Activated naive CD4-positive, alpha-beta T cell treated with anti-CD3 and anti-CD28 coated beads for 36 hours (primary cell): Measurements from ENCODE around the gene ASIC1. TPM values are rescaled to one million over a fixed set of nuclear protein-coding genes. Genes with fewer than 3 reads are reported as not detected.
"Not testable (repeated sequence)": the region's sequence is repeated elsewhere in the genome, so short reads cannot be mapped to it uniquely, and the experiment has no call there.

Source experiments
- CTCF ChIA-PET: fragments of 350-600 bp; sonication (Branson Sonifier 250); formaldehyde crosslinking; loops from one replicate; lab custom pipeline; 2021; ENCODE audit warnings: antibody characterized with exemption; lab: Charles Lee
- DNase-seq: peaks from one replicate; pipeline ENCODE4 v3.0.0-alpha.2; 2020
- H3K27ac Mint-ChIP-seq: one replicate; pipeline ENCODE4 v1.8.0; 2021; ENCODE audit warnings: mild to moderate bottlenecking, mixed read lengths
- H3K27me3 Mint-ChIP-seq: one replicate; pipeline ENCODE4 v1.8.0; 2021; ENCODE audit warnings: low read depth, mixed read lengths
- H3K36me3 Mint-ChIP-seq: one replicate; pipeline ENCODE4 v1.8.0; 2021; ENCODE audit warnings: low read depth, mixed read lengths
- H3K4me1 Mint-ChIP-seq: one replicate; pipeline ENCODE4 v1.8.0; 2021; ENCODE audit warnings: low read depth, mixed read lengths
- H3K4me3 Mint-ChIP-seq: one replicate; pipeline ENCODE4 v1.8.0; 2021; ENCODE audit warnings: mild to moderate bottlenecking, moderate library complexity, mixed read lengths
- H3K9me3 Mint-ChIP-seq: one replicate; pipeline ENCODE4 v1.8.0; 2021; ENCODE audit warnings: mixed read lengths
- intact Hi-C: fragments of 100-400 bp; cut with micrococcal nuclease; formaldehyde crosslinking; loops from one replicate; pipeline ENCODE4 v1.15.1; 2023
- total RNA-seq, 2 experiments: library from RNA; stranded (reverse); gene quantifications; one replicate each; pipeline ENCODE4 v1.2.3, GENCODE V29; 2021

The ASIC1 gene
- total RNA-seq, 2 experiments from 2014 or later, result 3.2 to 3.7 TPM

DNA sequence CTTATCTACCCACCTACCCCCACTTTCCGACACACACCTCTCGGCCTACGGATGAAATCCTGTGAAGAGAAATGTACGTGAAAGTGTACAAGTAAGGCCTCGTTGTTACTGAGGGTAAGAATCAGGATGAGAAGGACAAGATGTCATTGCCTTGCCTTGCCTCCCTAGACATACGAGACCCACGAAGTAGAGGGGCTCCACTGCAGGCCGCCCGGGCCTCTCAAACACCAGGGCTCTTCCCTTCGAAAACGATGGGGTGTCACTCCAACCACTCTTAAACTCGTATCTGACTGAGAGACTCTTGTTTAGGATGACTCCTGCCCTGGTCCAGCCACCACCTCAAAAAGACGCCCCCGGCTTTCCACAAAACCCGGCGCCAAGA, 32.6 kb upstream of the ASIC1 start:
- Mint-ChIP-seq H3K36me3 (peaks cover 18% of the 10 kb centered on the region), H3K27me3 (no peaks in the 10 kb centered on the region), H3K27ac (peak overlapping the region; percentile 94), H3K4me1 (peaks cover 12% of the 10 kb centered on the region), H3K9me3 (no peaks in the 10 kb centered on the region), H3K4me3 (peak overlapping the region; percentile 92)
- CTCF ChIA-PET, result interaction anchor here (0.7 to 3.4 kb wide), 8 partner anchors 11 to 592 kb away, joined by 3 to 19 read pairs (median 8); partner anchors contain the start of gene COX14
- DNase-seq, result no peak
- intact Hi-C loops, result loop anchor here (1.0 to 5.0 kb wide), 5 partner anchors 32 to 457 kb away; partner anchors contain the start of genes BCDIN3D, CERS5 and MCRS1

DNA sequence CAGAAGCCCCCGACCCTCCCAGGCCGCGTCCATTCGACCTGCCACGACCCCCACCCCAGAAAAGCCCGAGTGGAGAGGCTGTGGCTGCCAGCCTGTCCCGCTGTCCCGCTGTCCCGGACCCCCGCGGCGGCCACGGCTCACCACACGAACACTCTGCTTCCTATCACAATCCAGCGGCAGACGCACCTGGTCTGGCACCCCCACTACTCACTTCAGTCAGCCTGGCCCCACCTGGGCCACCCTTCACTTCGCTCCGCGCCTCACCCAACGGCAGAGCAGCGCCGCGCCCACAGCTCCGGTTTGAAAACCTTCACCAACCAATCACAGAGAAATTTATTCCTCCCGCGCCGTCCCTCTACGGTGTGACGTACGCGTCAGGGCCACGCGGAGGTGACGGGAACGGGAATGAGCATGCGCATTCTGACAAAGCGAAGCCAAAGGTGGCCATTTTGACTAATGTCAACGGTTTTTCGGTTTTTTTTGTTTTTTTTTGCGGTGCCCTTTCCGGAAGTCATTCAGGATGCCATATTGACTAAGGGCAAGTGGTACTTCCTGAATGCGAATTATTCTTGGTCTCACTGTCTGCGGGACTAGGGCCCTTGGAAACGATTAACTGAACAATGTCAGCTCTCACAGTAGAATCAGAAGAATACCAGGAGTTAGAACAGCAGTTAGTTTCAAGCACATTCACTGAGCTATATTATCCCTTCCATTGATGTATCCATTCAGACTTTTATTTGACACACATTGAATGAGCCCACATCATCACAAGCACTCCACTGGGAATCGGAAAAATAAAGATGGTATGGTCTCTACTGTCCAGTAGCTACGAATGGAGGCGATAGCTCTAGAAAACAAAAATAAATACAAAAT, 32.0 kb upstream of the ASIC1 start, which contains the start of gene RACGAP1:
TSS of gene RACGAP1 (minus strand) at position 308 of the 873 bp plus-strand sequence. CDS start 8,779 bp downstream, outside the sequence.
- Mint-ChIP-seq H3K4me1 (peaks cover 12% of the 10 kb centered on the region), H3K4me3 (peak within 1 kb of the TSS; percentile 92), H3K27me3 (no peaks in the 10 kb centered on the region), H3K27ac (peak within 1 kb of the TSS; percentile 94), H3K36me3 (peaks cover 18% of the 10 kb centered on the region), H3K9me3 (no peaks in the 10 kb centered on the region)
- DNase-seq, result peak; percentile 98
- intact Hi-C loops, result loop anchor here (1.0 to 5.0 kb wide), 5 partner anchors 31 to 458 kb away; partner anchors contain the start of genes BCDIN3D, CERS5 and MCRS1
- CTCF ChIA-PET, result interaction anchor here (0.6 to 3.4 kb wide), 10 partner anchors 10 to 1170 kb away, joined by 3 to 19 read pairs (median 8); partner anchors contain the start of gene COX14

DNA sequence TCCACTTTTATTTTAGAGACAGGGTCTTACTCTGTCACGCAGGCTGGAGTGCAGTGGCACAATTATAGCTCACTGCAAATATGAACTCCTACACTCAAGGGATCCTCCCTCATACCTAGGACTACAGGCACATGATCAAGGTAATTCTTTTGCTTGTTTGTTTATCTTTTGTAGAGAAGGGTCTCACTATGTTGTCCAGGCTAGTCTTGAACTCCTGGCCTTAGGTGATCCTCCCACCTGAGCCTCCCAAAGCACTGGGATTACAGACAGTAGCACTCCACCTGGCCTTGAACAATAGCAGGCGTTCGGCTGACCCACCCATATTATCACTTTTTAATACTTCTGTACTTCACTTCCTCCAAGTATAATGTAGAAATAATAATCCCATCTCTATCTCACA, 30.7 kb upstream of the ASIC1 start:
- H3K4me3 Mint-ChIP-seq, result no peak overlapping the region
- intact Hi-C loops, result loop anchor here (5.0 kb wide), 1 partner anchor 459 kb away; the partner anchor contains the start of gene MCRS1
- peaks cover 12% of the 10 kb centered on the region for H3K4me1 Mint-ChIP-seq
- no peak for DNase-seq
- peaks cover 18% of the 10 kb centered on the region for H3K36me3 Mint-ChIP-seq
- peaks cover 3% of the 10 kb centered on the region for H3K27me3 Mint-ChIP-seq
- CTCF ChIA-PET, result interaction anchor here (2.7 kb wide), 1 partner anchor 13 kb away, joined by 12 read pairs; no protein-coding TSS in a partner anchor
- H3K27ac Mint-ChIP-seq, result no peak overlapping the region
- no peaks in the 10 kb centered on the region for H3K9me3 Mint-ChIP-seq

DNA sequence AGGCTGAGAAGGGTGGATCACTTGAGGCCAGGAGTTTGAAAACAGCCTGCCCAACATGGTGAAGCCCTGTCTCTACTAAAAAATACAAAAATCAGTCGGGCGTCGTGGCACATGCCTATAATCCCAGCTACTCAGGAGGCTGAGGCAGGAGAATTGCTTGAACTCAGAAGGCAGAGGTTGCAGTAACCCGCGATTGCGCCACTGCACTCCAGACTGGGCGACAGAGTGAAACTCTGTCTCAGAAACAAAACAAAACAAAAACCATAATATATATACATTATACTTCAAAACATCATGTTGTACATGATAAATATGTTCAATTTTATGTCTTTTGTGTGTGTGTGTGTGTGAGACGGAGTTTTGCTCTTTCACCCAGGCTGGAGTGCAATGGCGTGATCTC, 26.9 kb upstream of the ASIC1 start:
- H3K9me3 Mint-ChIP-seq, DNase-seq, H3K4me3 Mint-ChIP-seq, H3K36me3 Mint-ChIP-seq, H3K27ac Mint-ChIP-seq, H3K4me1 Mint-ChIP-seq, intact Hi-C loops: not testable (repeated sequence)
- CTCF ChIA-PET, result interaction anchor here (0.8 to 1.4 kb wide), 4 partner anchors 8 to 63 kb away, joined by 3 to 14 read pairs (median 5); no protein-coding TSS in a partner anchor
- H3K27me3 Mint-ChIP-seq, result peaks cover 16% of the 10 kb centered on the region

DNA sequence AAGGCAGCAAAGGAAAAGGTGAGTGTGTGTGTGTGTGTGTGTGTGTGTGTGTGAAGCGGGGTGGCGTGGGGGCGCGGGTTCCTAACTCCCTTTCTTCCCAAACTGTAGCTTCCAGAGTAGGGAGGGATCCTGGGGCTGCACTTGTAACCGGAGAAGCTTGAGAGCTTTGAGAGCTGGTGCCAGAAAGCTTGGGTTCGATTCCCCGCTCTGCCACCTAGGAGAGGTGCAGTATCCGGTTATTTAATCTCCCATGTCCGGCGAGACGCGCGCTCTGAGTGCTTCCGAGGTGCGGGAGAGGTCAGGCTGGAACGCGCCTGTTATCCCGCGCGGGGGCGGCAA, 24.9 kb upstream of the ASIC1 start:
- Mint-ChIP-seq H3K27me3 (peaks cover 18% of the 10 kb centered on the region), H3K27ac (no peak overlapping the region), H3K4me1 (no peaks in the 10 kb centered on the region), H3K9me3 (no peaks in the 10 kb centered on the region), H3K36me3 (no peaks in the 10 kb centered on the region), H3K4me3 (no peak overlapping the region)
- intact Hi-C loops, result no loop called here
- no peak for DNase-seq
- CTCF ChIA-PET, result interaction anchor here (0.6 to 3.3 kb wide), 3 partner anchors 65 to 1183 kb away, joined by 3 to 11 read pairs (median 4); no protein-coding TSS in a partner anchor

DNA sequence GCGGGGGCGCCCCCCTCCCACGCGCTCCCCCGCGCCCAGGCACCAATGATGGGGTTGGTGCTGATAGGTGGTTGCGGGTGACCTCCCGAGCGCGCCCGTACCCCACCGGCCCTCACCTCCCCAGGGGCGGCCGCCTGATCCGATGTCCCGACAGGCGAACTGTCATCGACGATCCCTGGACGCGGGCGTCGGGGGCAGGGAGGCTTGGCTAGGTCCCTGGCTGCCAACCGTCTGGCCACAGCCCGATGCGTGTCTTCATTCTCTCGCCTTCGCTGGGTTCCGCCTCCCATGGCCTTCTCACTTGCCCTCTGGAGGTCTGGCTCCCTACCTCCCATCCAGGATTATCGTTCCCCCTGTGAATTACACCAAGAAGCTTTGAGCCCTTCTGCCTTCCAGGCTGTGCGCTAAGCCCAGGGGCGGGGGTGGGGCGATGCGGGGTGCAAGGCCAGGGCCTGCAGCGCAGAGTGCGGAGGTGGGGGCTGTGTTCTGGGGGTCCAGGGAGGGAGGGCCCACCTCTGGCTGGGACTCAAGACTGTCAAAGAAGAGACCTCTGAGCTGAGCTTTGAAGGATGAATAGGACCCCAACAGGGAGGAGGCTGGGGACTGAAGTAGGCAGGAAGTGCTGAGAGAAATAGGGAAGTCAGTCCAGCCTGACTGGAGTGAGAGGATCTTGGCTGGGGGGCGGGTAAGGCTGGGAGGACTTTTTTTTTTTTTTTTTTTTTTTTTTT, 24.4 kb upstream of the ASIC1 start:
- no peak for DNase-seq
- CTCF ChIA-PET, result interaction anchor here (0.6 to 3.3 kb wide), 4 partner anchors 38 to 1183 kb away, joined by 3 to 11 read pairs (median 4); no protein-coding TSS in a partner anchor

DNA sequence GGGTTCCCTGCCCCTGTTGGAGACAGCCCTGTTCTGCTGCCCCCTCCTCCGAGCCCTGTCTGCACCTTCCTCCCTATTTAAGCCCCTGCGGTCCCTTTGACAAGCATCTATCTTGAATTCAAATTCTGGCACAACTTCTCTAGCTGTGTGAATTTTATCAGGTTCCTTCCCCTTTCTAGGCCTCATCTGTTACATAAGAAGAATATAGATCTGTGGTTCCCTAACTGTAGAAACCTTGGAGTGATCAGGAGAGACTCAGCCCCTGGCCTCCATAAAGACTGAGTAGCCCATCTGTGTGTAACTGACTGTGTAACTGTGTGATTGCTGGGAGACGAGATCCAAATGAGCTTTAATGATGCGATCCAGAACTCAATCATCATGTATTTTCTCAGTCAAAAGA, 19.1 kb upstream of the ASIC1 start:
- Mint-ChIP-seq H3K4me3 (no peak overlapping the region), H3K36me3 (no peaks in the 10 kb centered on the region), H3K9me3 (no peaks in the 10 kb centered on the region), H3K4me1 (peaks cover 5% of the 10 kb centered on the region), H3K27ac (no peak overlapping the region), H3K27me3 (peaks cover 9% of the 10 kb centered on the region)
- no peak for DNase-seq
- intact Hi-C loops, result no loop called here
- CTCF ChIA-PET, result interaction anchor here (0.9 to 10.3 kb wide), 26 partner anchors 8 to 171 kb away, joined by 3 to 182 read pairs (median 8); partner anchors contain the start of genes ASIC1 and COX14

More for the DNA sequence above, 24.4 kb upstream of the ASIC1 start:
- no peaks in the 10 kb centered on the region for H3K4me1 Mint-ChIP-seq
- no peaks in the 10 kb centered on the region for H3K9me3 Mint-ChIP-seq
- intact Hi-C loops, result no loop called here
- H3K4me3 Mint-ChIP-seq, result no peak overlapping the region
- H3K36me3 Mint-ChIP-seq, result no peaks in the 10 kb centered on the region
- peaks cover 18% of the 10 kb centered on the region for H3K27me3 Mint-ChIP-seq
- H3K27ac Mint-ChIP-seq, result no peak overlapping the region

DNA sequence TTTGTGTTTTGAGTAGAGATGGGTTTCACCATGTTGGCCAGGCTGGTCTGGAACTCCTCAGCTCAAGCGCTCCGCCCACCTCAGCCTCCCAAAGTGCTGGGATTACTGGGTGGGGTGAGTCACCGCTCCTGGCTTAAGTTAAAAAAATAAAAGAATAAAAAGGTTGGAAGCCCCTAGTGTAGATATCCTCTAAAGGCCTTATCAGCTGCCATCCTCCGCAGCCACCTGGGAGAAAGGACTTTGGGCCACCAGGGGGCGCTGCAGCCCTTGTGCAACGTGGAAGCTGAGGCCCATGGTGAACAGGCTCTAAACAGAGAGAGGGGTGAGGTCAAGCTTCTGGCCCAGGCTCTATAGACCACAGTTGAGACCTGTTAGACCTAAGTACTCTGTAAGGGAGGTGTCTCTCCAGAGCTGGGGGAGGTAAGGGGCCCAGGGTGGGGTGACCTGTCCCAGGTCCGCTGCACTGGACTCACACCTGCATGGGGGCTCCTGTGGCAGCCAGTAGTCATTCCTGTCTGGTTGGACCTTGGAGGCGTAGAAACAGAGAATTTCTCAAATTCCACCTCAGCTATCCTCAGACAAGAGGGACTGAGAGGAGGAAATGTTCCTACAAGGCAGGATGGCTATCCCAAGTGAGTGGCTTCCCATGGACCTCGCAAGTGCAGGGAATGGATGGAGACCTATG, 18.1 kb upstream of the ASIC1 start:
- CTCF ChIA-PET, result interaction anchor here (0.6 to 10.3 kb wide), 33 partner anchors 8 to 357 kb away, joined by 3 to 182 read pairs (median 7); partner anchors contain the start of genes ASIC1, COX14 and RACGAP1
- Mint-ChIP-seq H3K4me3 (no peak overlapping the region), H3K9me3 (no peaks in the 10 kb centered on the region), H3K36me3 (no peaks in the 10 kb centered on the region), H3K4me1 (peaks cover 5% of the 10 kb centered on the region), H3K27me3 (peaks cover 9% of the 10 kb centered on the region), H3K27ac (no peak overlapping the region)
- peak; percentile 94 for DNase-seq
- intact Hi-C loops, result loop anchor here (1.0 kb wide), 3 partner anchors 17 to 72 kb away; no protein-coding TSS in a partner anchor

DNA sequence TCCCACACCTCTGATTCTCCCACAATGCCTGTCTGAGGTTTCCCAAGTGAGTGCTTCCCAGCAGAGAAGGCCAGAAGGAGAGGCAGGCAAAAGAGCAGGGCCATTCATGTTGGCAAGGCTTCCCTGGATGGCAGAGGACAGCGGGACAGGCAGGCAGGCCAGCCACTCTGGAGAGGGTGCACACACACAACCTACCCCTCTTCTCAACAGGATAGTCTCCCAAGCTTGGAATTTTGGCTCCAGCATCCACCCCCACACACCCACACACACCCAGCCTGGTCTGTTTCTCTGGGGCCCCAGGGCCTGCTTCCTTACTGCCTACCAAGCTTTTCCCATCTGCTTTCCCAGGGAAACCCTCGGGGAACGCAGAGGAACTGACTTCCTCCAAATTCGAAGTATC, 16.7 kb upstream of the ASIC1 start:
- intact Hi-C loops, result no loop called here
- peaks cover 2% of the 10 kb centered on the region for H3K27me3 Mint-ChIP-seq
- no peaks in the 10 kb centered on the region for H3K36me3 Mint-ChIP-seq
- CTCF ChIA-PET, result interaction anchor here (0.9 to 10.3 kb wide), 10 partner anchors 14 to 95 kb away, joined by 3 to 182 read pairs (median 12); partner anchors contain the start of genes ASIC1, COX14 and RACGAP1
- no peaks in the 10 kb centered on the region for H3K9me3 Mint-ChIP-seq
- H3K27ac Mint-ChIP-seq, result no peak overlapping the region
- H3K4me1 Mint-ChIP-seq, result peaks cover 5% of the 10 kb centered on the region
- no peak overlapping the region for H3K4me3 Mint-ChIP-seq
- DNase-seq, result no peak

DNA sequence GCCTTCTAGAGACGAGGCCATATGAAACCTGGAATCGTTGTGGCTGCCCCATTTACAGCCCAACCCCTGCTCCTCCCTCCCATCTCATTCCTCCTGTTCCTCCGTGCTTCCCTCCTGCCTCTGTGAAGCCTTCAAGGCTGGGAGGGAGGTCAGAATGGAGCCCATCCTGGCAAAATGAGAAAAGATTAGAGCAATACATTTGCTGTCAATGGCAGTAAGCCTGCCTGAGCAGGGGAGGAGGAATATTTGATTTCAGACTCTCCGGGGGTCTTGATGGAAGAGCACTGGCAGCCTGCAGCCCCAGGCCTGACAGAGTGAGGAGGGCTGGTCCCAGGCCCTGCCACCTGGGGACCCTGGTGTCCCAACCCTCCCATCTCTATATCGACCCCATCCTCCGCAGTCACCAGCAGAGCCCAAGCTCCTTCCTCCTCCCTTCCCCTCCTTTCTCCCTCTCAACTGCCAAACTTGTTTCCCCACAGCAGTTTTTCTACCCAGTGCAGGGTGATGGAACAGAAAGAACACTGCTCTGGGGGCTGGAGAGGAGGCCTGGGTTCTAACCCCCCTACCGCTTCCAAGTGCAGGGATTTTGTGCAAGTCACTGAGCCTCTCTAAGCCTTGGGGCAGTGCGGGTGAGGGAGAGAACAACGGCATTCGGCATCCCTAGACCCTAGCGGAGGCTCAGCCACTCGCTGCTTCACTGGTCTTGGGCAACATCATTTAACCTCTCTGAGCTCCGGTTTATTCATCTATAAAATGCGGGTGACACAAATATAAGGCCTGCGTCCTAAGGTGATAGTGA, 16.1 kb upstream of the ASIC1 start:
- CTCF ChIA-PET, result interaction anchor here (0.9 to 10.3 kb wide), 8 partner anchors 13 to 70 kb away, joined by 3 to 182 read pairs (median 10); partner anchors contain the start of genes ASIC1 and COX14
- DNase-seq, result no peak
- intact Hi-C loops, result no loop called here
- peaks cover under 1% of the 10 kb centered on the region for H3K27me3 Mint-ChIP-seq
- peaks cover 5% of the 10 kb centered on the region for H3K4me1 Mint-ChIP-seq
- H3K9me3 Mint-ChIP-seq, result no peaks in the 10 kb centered on the region
- H3K36me3 Mint-ChIP-seq, result no peaks in the 10 kb centered on the region
- no peak overlapping the region for H3K4me3 Mint-ChIP-seq
- no peak overlapping the region for H3K27ac Mint-ChIP-seq
